ENCODE data around the gene SMARCD3.

DNA sequence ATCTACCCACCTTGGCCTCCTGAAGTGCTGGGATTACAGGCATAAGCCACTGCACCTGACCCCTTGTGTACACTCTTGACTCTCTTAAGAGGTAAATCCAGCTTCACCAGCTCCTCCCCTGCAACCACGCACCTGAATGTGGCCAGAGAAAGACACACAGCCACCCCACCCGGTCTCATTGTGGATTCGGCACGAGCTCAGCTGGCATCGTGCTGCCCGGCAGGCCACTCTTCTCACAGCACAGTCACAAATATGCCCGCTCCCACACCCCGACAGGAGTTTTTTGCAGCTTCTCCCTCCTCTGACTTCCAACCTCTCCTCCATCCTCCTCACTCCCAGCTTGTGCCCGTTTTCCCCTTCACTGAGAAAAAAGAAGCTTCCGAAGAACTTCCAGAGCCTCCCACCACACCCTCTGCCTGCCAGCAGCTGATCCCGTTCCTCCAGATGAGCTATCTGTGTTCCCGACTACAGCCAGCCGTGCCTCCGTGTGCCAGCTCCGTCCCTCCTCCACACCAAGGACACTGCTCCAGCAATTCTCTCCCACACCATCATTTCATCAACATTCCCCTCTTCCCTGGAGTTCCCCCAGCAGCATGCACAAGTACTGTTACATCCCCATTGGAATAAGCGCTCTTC lies 8.0 kb upstream of the SMARCD3 start:
- TF ChIP-seq, protein P1, sequence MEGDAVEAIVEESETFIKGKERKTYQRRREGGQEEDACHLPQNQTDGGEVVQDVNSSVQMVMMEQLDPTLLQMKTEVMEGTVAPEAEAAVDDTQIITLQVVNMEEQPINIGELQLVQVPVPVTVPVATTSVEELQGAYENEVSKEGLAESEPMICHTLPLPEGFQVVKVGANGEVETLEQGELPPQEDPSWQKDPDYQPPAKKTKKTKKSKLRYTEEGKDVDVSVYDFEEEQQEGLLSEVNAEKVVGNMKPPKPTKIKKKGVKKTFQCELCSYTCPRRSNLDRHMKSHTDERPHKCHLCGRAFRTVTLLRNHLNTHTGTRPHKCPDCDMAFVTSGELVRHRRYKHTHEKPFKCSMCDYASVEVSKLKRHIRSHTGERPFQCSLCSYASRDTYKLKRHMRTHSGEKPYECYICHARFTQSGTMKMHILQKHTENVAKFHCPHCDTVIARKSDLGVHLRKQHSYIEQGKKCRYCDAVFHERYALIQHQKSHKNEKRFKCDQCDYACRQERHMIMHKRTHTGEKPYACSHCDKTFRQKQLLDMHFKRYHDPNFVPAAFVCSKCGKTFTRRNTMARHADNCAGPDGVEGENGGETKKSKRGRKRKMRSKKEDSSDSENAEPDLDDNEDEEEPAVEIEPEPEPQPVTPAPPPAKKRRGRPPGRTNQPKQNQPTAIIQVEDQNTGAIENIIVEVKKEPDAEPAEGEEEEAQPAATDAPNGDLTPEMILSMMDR (IDR thresholded peaks at IDR 0.05), result no peak
- TF ChIP-seq POLR2A (IDR thresholded peaks at IDR 0.05), result no peak

Measured in uterus (tissue), 2 donors.